Motor neuron (in vitro differentiated cells): Measurements from ENCODE around the gene SLC25A24. TPM values are rescaled to one million over a fixed set of nuclear protein-coding genes. Genes with fewer than 3 reads are reported as not detected.

Source experiments
- ATAC-seq, 8 experiments: fragments of 200-7000 bp; cut with Tn5 transposase; replicated peaks in 6 of 8; 2 replicates each; pipeline ENCODE4 v1.8.0; 2021; ENCODE audit warnings: mild to moderate bottlenecking in 8 of 8, moderate library complexity in 8 of 8
- H3K27ac ChIP-seq, 2 donors: fragments of 250-450 bp; sonication (Bioruptor Pico); 2 replicates each; pipeline ENCODE4 v1.9.0; 2021; ENCODE audit warnings: antibody characterized with exemption in 2 of 2, mild to moderate bottlenecking in 2 of 2, moderate library complexity in 1 of 2
- H3K4me1 ChIP-seq, 2 donors: fragments of 250-450 bp; sonication (Bioruptor Pico); replicated peaks in 1 of 2; 2 replicates each; pipeline ENCODE4 v1.6.1; 2021; ENCODE audit warnings: antibody characterized with exemption in 2 of 2, mild to moderate bottlenecking in 2 of 2, moderate library complexity in 1 of 2
- H3K4me3 ChIP-seq, 5 donors: fragments of 250-450 bp; sonication (Bioruptor Pico); 2 replicates each; pipeline ENCODE4 v1.9.0; 2021; ENCODE audit warnings: antibody characterized with exemption in 5 of 5, mild to moderate bottlenecking in 5 of 5, moderate library complexity in 4 of 5
- WGBS, 10 experiments: fragments of 450-650 bp; shearing (Covaris generic); methylation state at CpG; one replicate each; pipeline ENCODE4 v1.0.0; 2022; 5-methylcytosine and 5-hydroxymethylcytosine counted together
- in situ Hi-C, 9 experiments: fragments of 400-800 bp; cut with MboI; loops; one replicate each; pipeline ENCODE4 v1.15.0; 2021; ENCODE audit warnings: low sequenced_read_pairs in 9 of 9, low pct_unique_long_range_greater_than_20kb in 2 of 9; ENCODE audit not compliant: unreplicated experiment in 9 of 9
- total RNA-seq, 8 experiments: library from RNA; unstranded; fragments of 300-600 nt; gene quantifications; 2 replicates each; pipeline versions ENCODE4 v1.2.3 to v1.2.4, GENCODE V29; 2022

Gene SLC25A24
- total RNA-seq, 8 experiments from 2014 or later, result 1.2 to 42.1 (median 23.5) TPM

DNA sequence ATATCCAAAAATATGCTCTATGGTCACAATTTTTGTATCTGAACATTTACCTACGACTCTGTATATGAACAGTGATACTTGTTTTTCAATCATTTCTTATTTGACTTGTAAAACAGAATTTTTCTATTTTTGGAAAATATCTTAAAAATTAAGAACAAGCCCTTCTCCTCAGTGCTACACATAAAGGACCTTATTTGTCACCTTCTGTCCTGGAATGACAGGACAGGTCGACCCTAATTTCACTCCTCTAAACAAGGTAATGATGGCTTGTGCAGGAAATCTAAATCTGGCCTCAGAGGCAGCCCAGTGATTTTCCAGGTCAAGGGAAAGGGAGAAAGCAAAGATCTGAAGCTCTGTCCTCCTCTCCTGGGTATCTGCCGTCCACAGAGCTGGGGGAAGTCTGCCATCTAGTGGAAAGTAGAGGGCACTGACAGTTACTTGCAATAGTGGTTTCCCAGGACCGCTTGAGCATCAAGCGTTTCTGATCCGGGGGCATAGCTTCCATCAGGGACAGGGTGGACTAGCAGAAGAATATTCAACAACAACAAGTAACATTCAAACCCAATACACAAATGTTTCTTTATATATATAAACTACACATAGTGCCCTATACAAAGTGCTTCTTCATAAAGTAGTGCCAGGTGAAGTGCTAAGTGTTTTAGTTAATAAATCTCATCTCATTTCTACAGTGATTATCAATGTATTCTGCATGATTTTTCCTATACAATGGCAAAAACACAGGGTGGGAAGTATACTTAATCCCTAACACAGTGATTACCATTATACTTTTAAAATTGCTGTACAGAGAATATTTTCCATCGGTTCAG is 74.6 kb downstream of the SLC25A24 start:
- peak; percentile 97 to 100 (median 99) for ATAC-seq
- no peaks in the 10 kb centered on the region for H3K4me1 ChIP-seq
- H3K27ac ChIP-seq, result no peak overlapping the region
- in situ Hi-C loops, result loop anchor here in 8 of 9 experiments (5.0 to 25.0 kb wide), 4 partner anchors 338 to 351 kb away; no protein-coding TSS in a partner anchor
- 0 to 6% (median 3%) methylated on average over 1 to 7 of the region's 7 CpGs for WGBS, 10 experiments
- H3K4me3 ChIP-seq, result no peak overlapping the region

DNA sequence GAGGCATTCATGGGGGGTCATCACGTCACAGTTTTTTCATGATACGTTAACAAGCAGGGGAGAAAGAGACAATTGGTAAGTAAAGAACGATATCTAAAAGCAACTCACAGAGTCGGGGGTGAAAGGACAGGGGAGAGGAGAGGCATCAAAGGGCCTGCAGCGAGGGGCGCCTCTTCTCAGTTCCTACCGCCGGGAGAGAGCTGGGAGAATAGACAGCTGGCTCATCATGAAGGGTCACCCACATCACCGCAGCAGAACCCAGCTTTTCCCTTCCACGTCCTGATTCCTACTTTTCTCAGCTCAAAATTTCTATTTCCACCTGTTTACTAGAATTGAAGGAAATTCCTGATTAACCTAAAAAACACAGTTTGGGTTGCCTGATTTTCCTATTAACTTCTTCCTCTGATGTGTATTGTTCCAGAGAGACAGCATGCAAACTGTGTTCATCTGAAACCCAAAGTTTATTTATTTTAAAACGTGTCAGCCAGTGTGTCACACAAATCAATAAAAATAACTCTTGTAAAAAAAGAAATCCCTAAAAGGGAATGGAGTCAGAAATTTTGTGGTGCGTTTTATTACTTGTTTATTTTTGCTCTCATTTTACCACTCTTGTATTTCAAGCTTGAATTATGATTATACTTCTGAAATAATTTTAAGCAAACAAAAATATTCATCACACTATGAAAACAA is 75.4 kb downstream of the SLC25A24 start:
- no peaks in the 10 kb centered on the region for H3K4me1 ChIP-seq
- 27 to 76% (median 67%) methylated on average over 2 to 12 of the region's 12 CpGs for WGBS, 10 experiments
- no peak overlapping the region for H3K27ac ChIP-seq
- H3K4me3 ChIP-seq, result no peak overlapping the region
- in situ Hi-C loops, result loop anchor here in 8 of 9 experiments (5.0 to 25.0 kb wide), 4 partner anchors 337 to 350 kb away; no protein-coding TSS in a partner anchor
- no peak for ATAC-seq

DNA sequence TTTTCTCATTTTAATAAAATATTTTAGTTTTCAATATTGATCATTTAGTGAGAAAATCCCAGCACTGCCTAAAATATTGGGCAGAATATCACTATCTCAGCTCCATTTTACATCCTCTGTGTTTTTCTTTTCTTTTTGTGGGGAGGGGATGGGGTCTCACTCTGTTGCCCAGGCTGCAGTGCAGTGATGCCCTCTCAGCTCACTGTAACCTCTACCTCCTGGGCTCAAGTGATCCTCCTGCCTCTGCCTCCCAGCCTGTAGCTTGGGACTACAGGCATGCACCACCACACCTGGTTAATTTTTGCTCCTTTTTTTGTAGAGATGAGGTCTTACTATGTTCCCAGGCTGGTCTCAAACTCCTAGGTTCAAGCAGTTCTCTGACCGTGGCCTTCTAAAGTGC is 76.1 kb downstream of the SLC25A24 start:
- 90 to 100% (median 100%) methylated on average over 1 of the region's 1 CpG; no CpG with 5 or more reads in 4 of the 10 experiments for WGBS, 10 experiments
- H3K4me1 ChIP-seq, result no peaks in the 10 kb centered on the region
- in situ Hi-C loops, result loop anchor here in 6 of 9 experiments (10.0 kb wide), 2 partner anchors 339 to 349 kb away; no protein-coding TSS in a partner anchor
- no peak for ATAC-seq
- H3K4me3 ChIP-seq, result no peak overlapping the region
- H3K27ac ChIP-seq, result no peak overlapping the region

DNA sequence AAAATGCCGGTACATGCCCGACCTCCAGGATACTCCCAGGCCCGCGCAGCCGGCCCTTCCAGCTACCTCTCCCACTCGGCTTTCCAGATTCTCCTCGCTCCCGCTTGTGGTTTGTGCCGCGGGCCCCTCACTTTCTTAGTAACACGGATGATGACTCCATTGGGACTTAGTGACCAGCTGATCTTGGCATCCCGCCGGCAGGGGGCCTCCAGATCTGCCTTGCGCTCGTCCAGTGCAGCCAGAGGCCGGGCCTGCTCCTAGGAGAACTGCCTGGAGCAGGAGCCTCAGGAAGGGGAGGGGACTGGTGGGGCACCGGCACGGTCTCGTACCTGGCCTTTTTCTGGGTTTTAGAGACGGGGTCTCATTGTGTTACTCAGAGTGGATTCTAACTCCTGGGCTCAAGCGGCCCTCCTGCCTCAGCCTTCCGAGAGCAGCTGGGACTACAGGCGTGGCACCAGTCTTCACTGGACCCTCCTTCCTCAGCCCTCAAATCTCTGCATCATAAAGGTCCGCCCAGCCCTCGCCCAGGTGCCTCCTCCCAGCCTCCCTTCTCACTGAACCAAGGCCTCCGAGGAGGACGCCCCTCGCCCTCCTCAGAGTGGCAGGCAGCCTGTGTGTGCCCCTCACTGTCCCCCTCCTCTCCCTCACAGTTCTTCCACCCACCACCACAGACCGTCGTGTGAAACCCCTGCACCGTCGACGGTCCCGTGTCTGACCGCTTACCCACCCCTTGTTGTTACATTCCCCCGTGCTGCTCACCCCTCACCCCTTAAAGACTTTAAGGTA is 78.6 kb downstream of the SLC25A24 start:
- Histone ChIP-seq H3K4me3 (no peak overlapping the region), H3K27ac (no peak overlapping the region), H3K4me1 (no peaks in the 10 kb centered on the region)
- ATAC-seq, result no peak
- 70 to 97% (median 92%) methylated on average over 1 to 19 of the region's 36 CpGs; no CpG with 5 or more reads in 1 of the 10 experiments for WGBS, 10 experiments
- in situ Hi-C loops, result loop anchor here in 6 of 9 experiments (10.0 kb wide), 2 partner anchors 337 to 347 kb away; no protein-coding TSS in a partner anchor

DNA sequence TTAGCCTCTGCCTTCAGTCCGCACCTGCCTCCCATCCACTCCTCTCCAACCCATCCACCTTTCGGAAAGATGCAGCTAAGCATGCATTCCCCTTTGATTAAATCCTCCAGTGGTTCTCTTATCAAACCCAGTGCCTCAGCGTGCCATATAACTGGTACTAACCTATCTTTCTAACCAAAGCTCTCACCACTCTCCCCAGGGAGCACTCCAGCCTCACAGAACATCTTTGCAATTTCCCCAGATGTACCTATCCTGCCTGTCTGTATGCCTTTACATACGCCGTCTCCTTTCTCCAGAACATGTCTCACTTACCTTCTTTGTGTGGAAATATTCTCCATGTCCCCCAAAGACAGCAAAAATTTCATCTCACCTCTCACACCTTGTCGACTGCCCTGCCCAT is 80.0 kb downstream of the SLC25A24 start:
- H3K4me3 ChIP-seq, result no peak overlapping the region
- WGBS, 10 experiments, result 76 to 97% (median 90%) methylated on average over 3 to 6 of the region's 6 CpGs; no CpG with 5 or more reads in 3 of the 10 experiments
- no peak for ATAC-seq
- H3K4me1 ChIP-seq, result no peaks in the 10 kb centered on the region
- in situ Hi-C loops, result loop anchor here in 6 of 9 experiments (10.0 kb wide), 2 partner anchors 335 to 345 kb away; no protein-coding TSS in a partner anchor
- H3K27ac ChIP-seq, result no peak overlapping the region

DNA sequence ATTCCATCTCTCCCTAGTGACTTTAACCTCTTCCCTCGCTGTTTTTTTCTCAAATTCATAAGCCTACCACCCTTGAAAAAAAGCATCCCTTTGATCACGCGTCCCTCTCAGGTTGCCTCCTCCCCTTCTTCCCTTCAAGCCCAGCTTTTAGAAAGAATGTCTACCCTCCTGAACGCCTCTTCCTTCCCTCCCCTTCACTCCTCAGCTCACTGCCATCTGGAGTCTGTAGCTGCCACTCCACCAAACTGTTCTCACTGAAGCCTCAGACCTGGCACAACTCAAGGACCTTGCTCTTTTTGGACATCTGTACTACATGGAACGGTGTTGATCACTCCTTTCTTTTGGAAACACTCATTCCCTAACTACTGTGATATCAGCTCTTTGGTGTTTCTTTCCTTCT is 80.6 kb downstream of the SLC25A24 start:
- Histone ChIP-seq H3K4me1 (no peaks in the 10 kb centered on the region), H3K4me3 (no peak overlapping the region), H3K27ac (no peak overlapping the region)
- in situ Hi-C loops, result no loop called here
- ATAC-seq, result no peak
- 30 to 100% (median 69%) methylated on average over 1 to 5 of the region's 5 CpGs; no CpG with 5 or more reads in 2 of the 10 experiments for WGBS, 10 experiments

DNA sequence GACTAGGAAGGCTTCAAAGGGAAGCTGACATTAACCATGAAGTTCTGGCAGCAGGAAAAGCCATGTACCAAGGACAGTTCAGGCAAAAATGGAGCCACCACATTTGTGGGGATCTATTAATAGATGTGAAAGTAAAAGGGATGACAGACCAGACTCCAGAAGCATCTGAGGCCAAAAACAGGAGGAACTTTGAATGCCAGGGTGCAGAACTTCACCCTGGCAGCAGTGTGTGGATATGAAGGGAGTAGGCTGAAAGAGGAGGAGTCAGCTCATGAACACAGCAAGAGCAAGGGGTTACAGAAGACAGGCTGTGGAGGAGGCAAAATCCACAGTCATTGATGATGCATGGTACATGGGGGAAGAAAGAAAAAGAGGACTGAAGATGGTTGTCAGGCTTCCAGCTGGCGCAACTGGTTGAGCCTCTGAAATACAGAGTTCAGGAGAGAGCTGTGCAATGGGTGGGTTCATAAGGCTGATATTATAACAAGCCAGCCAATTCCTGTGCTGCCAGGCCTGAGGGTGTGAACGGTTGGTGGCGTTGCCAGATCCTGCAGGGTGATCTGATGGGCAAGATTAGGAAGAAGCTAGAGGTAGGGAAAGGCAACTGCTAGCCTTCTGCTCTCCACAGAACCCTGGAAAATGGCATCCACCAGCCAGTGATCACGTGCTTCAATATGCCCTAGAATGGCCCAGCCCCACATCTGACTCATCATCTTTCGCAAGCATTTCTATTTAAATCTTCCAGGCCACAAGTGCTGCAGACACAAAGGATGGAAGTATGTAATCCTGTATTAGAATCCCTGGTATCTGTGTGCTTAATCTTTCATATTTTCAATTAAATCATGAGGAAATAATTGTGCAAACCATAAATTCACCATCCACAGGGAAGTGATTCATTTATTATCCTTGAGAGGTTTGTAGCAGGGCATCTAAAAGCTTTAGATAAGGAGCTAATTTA is 81.9 kb downstream of the SLC25A24 start:
- ATAC-seq, result peak in 7 of 8 experiments; percentile 27 to 89 (median 72)
- WGBS, 10 experiments, result 40 to 100% (median 83%) methylated on average over 1 to 5 of the region's 5 CpGs; no CpG with 5 or more reads in 2 of the 10 experiments
- Histone ChIP-seq H3K27ac (no peak overlapping the region), H3K4me3 (no peak overlapping the region), H3K4me1 (no peaks in the 10 kb centered on the region)
- in situ Hi-C loops, result no loop called here

DNA sequence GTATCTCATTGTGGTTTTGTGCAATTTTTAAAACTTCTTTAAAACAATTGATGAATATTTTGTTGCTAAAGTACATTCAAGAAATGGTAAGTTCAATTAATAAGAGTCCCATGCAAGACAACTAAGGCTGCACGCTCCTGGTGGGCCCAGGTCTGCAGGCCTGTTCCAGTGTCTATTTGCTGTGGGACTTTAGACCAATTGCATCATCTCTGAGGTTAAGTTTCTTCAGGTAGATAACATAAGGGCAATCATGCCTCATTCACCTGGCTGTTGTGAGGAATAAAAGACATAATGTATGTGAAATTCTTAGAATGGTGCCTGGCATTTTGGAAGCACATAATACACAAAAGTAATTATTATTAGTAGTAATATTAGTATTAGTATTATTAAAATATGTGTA is 82.9 kb downstream of the SLC25A24 start:
- 89 to 100% (median 100%) methylated on average over 1 of the region's 1 CpG; no CpG with 5 or more reads in 5 of the 10 experiments for whole genome bisulfite sequencing, 10 experiments
- H3K4me1 ChIP-seq, result no peaks in the 10 kb centered on the region
- in situ Hi-C loops, result no loop called here
- ATAC-seq, result no peak
- H3K4me3 ChIP-seq, result no peak overlapping the region
- H3K27ac ChIP-seq, result no peak overlapping the region

DNA sequence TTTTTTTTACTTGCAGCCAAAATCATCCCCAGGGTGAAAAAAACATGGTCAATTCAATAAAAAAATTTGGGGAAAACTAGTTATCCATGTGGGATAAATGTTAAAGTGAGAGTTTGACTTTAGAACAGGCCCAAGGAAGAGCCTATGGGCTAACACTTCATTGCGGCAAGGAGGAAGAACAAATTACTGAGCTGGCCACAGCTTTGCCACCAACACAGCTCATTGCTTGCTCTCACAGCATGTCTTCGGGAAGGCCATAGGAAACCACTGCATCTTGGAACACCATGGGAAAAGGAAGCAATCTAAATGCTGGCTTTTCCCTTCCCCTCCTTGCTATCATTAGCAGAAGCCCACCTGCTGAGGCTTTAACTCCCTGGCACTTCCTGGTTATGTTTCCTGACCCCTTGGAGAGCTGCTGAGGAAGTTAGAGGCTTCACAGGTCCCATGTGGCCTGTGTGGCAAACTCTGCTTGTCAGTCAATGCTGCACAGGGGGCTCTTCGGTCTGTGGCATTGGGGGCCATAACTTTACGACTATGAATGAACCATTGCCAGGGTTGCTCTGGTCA is 86.0 kb downstream of the SLC25A24 start:
- no peak for ATAC-seq
- H3K4me1 ChIP-seq, result no peaks in the 10 kb centered on the region
- no peak overlapping the region for H3K27ac ChIP-seq
- H3K4me3 ChIP-seq, result no peak overlapping the region
- WGBS, 10 experiments, result 64 to 90% (median 82%) methylated on average over 1 to 4 of the region's 4 CpGs; no CpG with 5 or more reads in 1 of the 10 experiments
- in situ Hi-C loops, result no loop called here

DNA sequence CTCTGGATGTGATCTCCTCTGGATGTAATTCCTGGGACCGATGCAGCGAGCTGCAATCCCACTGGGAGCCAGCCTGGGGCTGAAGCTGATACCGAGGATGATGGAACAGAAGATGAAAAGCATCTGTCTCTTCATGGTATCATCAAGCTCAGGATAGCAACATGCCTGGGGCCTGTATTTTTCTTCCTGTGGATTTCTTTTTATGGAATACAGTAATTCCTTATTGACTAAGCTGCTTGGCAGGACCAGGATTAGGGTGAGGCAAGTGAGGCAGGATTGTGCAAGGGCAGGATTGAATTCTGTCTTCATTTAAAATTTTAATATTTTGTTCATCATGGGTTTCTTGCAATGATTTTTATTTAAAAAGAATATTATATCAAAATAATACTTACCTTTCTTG is 86.6 kb downstream of the SLC25A24 start:
- Histone ChIP-seq H3K27ac (no peak overlapping the region), H3K4me3 (no peak overlapping the region), H3K4me1 (no peaks in the 10 kb centered on the region)
- ATAC-seq, result peak in 2 of 8 experiments; percentile 46 to 76
- 25 to 100% (median 42%) methylated on average over 1 to 3 of the region's 3 CpGs; no CpG with 5 or more reads in 2 of the 10 experiments for WGBS, 10 experiments
- in situ Hi-C loops, result no loop called here

DNA sequence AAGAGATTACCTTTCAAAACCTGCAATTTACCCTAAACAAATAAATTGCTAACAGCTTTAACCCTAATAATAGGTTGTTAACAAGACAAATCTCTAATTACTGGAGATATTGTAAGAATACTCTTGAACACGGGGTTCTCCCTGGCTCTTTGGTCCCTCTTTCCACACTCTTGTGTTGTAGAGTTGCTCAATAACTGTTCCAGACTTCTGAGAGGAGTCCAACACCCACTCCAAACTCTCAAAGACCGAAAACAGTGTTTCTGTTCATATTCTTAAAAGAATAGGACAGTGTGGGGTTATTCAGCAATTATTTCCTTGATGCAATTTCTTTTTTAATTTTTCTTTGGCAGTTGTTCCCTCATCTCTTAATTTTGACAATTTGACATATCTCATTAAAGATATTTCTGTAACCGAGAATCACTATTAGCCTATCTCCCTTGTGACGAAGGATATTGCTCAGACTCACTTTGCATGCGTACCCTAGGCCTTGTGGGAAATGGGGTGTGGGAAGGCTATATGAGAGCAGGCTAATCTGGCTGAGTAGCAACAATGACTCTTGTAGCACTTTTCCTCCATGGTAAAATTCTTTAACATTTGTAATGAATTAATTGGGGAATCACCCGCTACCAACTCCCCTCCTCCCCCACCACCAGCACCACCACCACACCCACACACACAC is 90.7 kb downstream of the SLC25A24 start:
- 63 to 100% (median 87%) methylated on average over 1 to 6 of the region's 6 CpGs for WGBS, 10 experiments
- no peak for ATAC-seq
- H3K4me1 ChIP-seq, result no peaks in the 10 kb centered on the region
- H3K27ac ChIP-seq, result no peak overlapping the region
- in situ Hi-C loops, result no loop called here
- H3K4me3 ChIP-seq, result no peak overlapping the region
